H9 (cell line): Measurements from ENCODE around the gene PPP1CB. TPM values are rescaled to one million over a fixed set of nuclear protein-coding genes. Genes with fewer than 3 reads are reported as not detected.

Source experiments
- DNase-seq: peaks from one replicate; pipeline ENCODE4 v3.0.0-alpha.2; 2017
- H2AFZ ChIP-seq: one replicate; pipeline ENCODE4 v1.6.1; 2013; ENCODE audit warnings: mild to moderate bottlenecking, low read length, control low read depth, moderate library complexity
- H2AK5ac ChIP-seq: 2 replicates; pipeline ENCODE4 v1.6.1; 2013; ENCODE audit warnings: low read length, control low read depth, mixed read lengths; ENCODE audit not compliant: insufficient read length
- H2BK120ac ChIP-seq: one replicate; pipeline ENCODE4 v1.6.1; 2013; ENCODE audit warnings: low read depth, mild to moderate bottlenecking, low read length, control low read depth, inconsistent platforms; ENCODE audit not compliant: poor library complexity, severe bottlenecking
- H2BK12ac ChIP-seq: 2 replicates; pipeline ENCODE4 v1.6.1; 2013; ENCODE audit warnings: low read length, control low read depth, mixed read lengths, low read depth; ENCODE audit not compliant: insufficient read length
- H2BK15ac ChIP-seq: 2 replicates; pipeline ENCODE4 v1.6.1; 2013; ENCODE audit warnings: low read depth, low read length, control low read depth
- H2BK20ac ChIP-seq: one replicate; pipeline ENCODE4 v1.6.1; 2013; ENCODE audit warnings: low read depth, mild to moderate bottlenecking, low read length, control low read depth, inconsistent platforms; ENCODE audit not compliant: poor library complexity, severe bottlenecking
- H2BK5ac ChIP-seq: 2 replicates; pipeline ENCODE4 v1.6.1; 2013; ENCODE audit warnings: low read length, control low read depth, mixed read lengths; ENCODE audit not compliant: insufficient read length
- H3K14ac ChIP-seq: 2 replicates; pipeline ENCODE4 v1.6.1; 2013; ENCODE audit warnings: low read length, control low read depth; ENCODE audit not compliant: insufficient read depth
- H3K18ac ChIP-seq: 2 replicates; pipeline ENCODE4 v1.6.1; 2013; ENCODE audit warnings: low read depth, mild to moderate bottlenecking, mixed read lengths, low read length, control low read depth; ENCODE audit not compliant: insufficient read length
- H3K23ac ChIP-seq: 2 replicates; pipeline ENCODE4 v1.6.1; 2013; ENCODE audit warnings: low read length, control low read depth, mixed read lengths, low read depth; ENCODE audit not compliant: insufficient read length
- H3K23me2 ChIP-seq: 2 replicates; pipeline ENCODE4 v1.6.1; 2013; ENCODE audit warnings: low read depth, mild to moderate bottlenecking, mixed read lengths, low read length, control low read depth; ENCODE audit not compliant: insufficient read length, poor library complexity, severe bottlenecking
- H3K27ac ChIP-seq: 2 replicates; pipeline ENCODE4 v1.5.1; 2013; ENCODE audit warnings: low read length, control low read depth, mixed read lengths, low read depth; ENCODE audit not compliant: insufficient read length
- H3K27me3 ChIP-seq: 2 replicates; pipeline ENCODE4 v1.6.1; 2013; ENCODE audit warnings: low read length, control low read depth, inconsistent platforms; ENCODE audit not compliant: insufficient read depth
- H3K4ac ChIP-seq: 2 replicates; pipeline ENCODE4 v1.6.1; 2013; ENCODE audit warnings: low read depth, mild to moderate bottlenecking, control low read depth, inconsistent platforms, low read length, moderate library complexity
- H3K4me1 ChIP-seq: 2 replicates; pipeline ENCODE4 v1.6.1; 2013; ENCODE audit warnings: low read length, control low read depth, inconsistent platforms; ENCODE audit not compliant: insufficient read depth
- H3K4me2 ChIP-seq: 2 replicates; pipeline ENCODE4 v1.6.1; 2013; ENCODE audit warnings: low read length, control low read depth, mixed read lengths; ENCODE audit not compliant: insufficient read length, insufficient read depth
- H3K56ac ChIP-seq: 2 replicates; pipeline ENCODE4 v1.6.1; 2013; ENCODE audit warnings: low read depth, mild to moderate bottlenecking, mixed read lengths, low read length, control low read depth; ENCODE audit not compliant: insufficient read length
- H3K79me1 ChIP-seq: 2 replicates; pipeline ENCODE4 v1.6.1; 2013; ENCODE audit warnings: low read depth, mild to moderate bottlenecking, moderate library complexity, low read length, control low read depth, inconsistent platforms; ENCODE audit not compliant: insufficient read depth, poor library complexity, severe bottlenecking
- H3K79me2 ChIP-seq: 2 replicates; pipeline ENCODE4 v1.6.1; 2013; ENCODE audit warnings: low read length, control low read depth, inconsistent platforms; ENCODE audit not compliant: insufficient read depth
- H3K9ac ChIP-seq: 2 replicates; pipeline ENCODE4 v1.6.1; 2013; ENCODE audit warnings: low read length, control low read depth, mixed read lengths; ENCODE audit not compliant: insufficient read length; ENCODE audit errors: extremely low read depth
- H3K9me3 ChIP-seq: one replicate; pipeline ENCODE4 v1.6.1; 2013; ENCODE audit warnings: low read depth, low read length, inconsistent platforms; ENCODE audit not compliant: control insufficient read depth
- H3T11ph ChIP-seq: one replicate; pipeline ENCODE4 v1.6.1; 2013; ENCODE audit warnings: mild to moderate bottlenecking, low read length, control low read depth, inconsistent platforms
- H4K20me1 ChIP-seq: one replicate; pipeline ENCODE4 v1.6.1; 2013; ENCODE audit not compliant: control insufficient read depth, insufficient read length, insufficient read depth
- H4K5ac ChIP-seq: 2 replicates; pipeline ENCODE4 v1.6.1; 2013; ENCODE audit warnings: low read depth, mild to moderate bottlenecking, mixed read lengths, low read length, control low read depth; ENCODE audit not compliant: insufficient read length
- H4K8ac ChIP-seq: replicated peaks from 2 replicates; pipeline ENCODE4 v1.6.1; 2013; ENCODE audit warnings: low read length, control low read depth, mixed read lengths, low read depth; ENCODE audit not compliant: insufficient read length
- H4K91ac ChIP-seq: 2 replicates; pipeline ENCODE4 v1.6.1; 2013; ENCODE audit warnings: low read depth, mild to moderate bottlenecking, moderate library complexity, mixed read lengths, low read length, control low read depth; ENCODE audit not compliant: insufficient read length
- H3K27ac Mint-ChIP-seq, 3 experiments: 2 replicates in 2 of 3; 3 replicates in 1 of 3; pipeline ENCODE4 v1.8.0; 2020 to 2021; ENCODE audit warnings: mixed read lengths in 3 of 3, mild to moderate bottlenecking in 1 of 3, moderate library complexity in 1 of 3
- H3K27me3 Mint-ChIP-seq: 2 replicates; pipeline ENCODE4 v1.8.0; 2021; ENCODE audit warnings: low read depth, mild to moderate bottlenecking, moderate library complexity, mixed read lengths
- H3K36me3 Mint-ChIP-seq, 3 experiments: 2 replicates in 2 of 3; 3 replicates in 1 of 3; pipeline ENCODE4 v1.8.0; 2020 to 2021; ENCODE audit warnings: low read depth in 3 of 3, mixed read lengths in 3 of 3; ENCODE audit not compliant: insufficient read depth in 1 of 3
- H3K4me1 Mint-ChIP-seq, 2 experiments: 2 replicates each; pipeline ENCODE4 v1.8.0; 2020; ENCODE audit warnings: mixed read lengths in 2 of 2
- H3K4me3 Mint-ChIP-seq, 2 experiments: 2 replicates in 1 of 2; 3 replicates in 1 of 2; pipeline ENCODE4 v1.8.0; 2020 to 2021; ENCODE audit warnings: mild to moderate bottlenecking in 2 of 2, mixed read lengths in 2 of 2, moderate library complexity in 1 of 2
- H3K9me3 Mint-ChIP-seq, 2 experiments: 2 replicates in 1 of 2; 3 replicates in 1 of 2; pipeline ENCODE4 v1.8.0; 2020; ENCODE audit warnings: mild to moderate bottlenecking in 2 of 2, mixed read lengths in 2 of 2, moderate library complexity in 1 of 2
- total RNA-seq: library from RNA; stranded (reverse); gene quantifications from 2 replicates; pipeline ENCODE4 v1.2.1, GENCODE V29; 2021
- TF ChIP-seq, protein P1 (sequence below): fragments of 200-600 bp; sonication (generic); conservative IDR thresholded peaks from 3 replicates; pipeline ENCODE4 v1.8.0; 2021; ENCODE audit warnings: antibody characterized with exemption, mild to moderate bottlenecking

PPP1CB gene
- total RNA-seq, 1 experiment from 2014 or later: 184 TPM

GRCh38 chr2:28824870-28825269 is 73.2 kb downstream of the PPP1CB start:
- H3K56ac ChIP-seq: no peak overlapping the region
- TF ChIP-seq, protein P1, sequence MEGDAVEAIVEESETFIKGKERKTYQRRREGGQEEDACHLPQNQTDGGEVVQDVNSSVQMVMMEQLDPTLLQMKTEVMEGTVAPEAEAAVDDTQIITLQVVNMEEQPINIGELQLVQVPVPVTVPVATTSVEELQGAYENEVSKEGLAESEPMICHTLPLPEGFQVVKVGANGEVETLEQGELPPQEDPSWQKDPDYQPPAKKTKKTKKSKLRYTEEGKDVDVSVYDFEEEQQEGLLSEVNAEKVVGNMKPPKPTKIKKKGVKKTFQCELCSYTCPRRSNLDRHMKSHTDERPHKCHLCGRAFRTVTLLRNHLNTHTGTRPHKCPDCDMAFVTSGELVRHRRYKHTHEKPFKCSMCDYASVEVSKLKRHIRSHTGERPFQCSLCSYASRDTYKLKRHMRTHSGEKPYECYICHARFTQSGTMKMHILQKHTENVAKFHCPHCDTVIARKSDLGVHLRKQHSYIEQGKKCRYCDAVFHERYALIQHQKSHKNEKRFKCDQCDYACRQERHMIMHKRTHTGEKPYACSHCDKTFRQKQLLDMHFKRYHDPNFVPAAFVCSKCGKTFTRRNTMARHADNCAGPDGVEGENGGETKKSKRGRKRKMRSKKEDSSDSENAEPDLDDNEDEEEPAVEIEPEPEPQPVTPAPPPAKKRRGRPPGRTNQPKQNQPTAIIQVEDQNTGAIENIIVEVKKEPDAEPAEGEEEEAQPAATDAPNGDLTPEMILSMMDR: no peak
- no peaks in the 10 kb centered on the region for H4K20me1 ChIP-seq
- no peak overlapping the region for H3K27ac ChIP-seq
- no peak overlapping the region for H2AK5ac ChIP-seq
- H3K4ac ChIP-seq: no peak overlapping the region
- Mint-ChIP-seq H3K4me1 (no peaks in the 10 kb centered on the region), H3K27ac (no peak overlapping the region), H3K27me3 (no peaks in the 10 kb centered on the region), H3K9me3 (no peaks in the 10 kb centered on the region; a peak in 1 of 5 replicates), H3K4me3 (no peak overlapping the region), H3K36me3 (no peaks in the 10 kb centered on the region)
- H3K23ac ChIP-seq: no peak overlapping the region
- no peaks in the 10 kb centered on the region for H3K27me3 ChIP-seq
- H2BK15ac ChIP-seq: no peak overlapping the region
- no peak overlapping the region for H4K5ac ChIP-seq
- H3K79me1 ChIP-seq: no peaks in the 10 kb centered on the region
- H3K18ac ChIP-seq: no peak overlapping the region
- H3K4me1 ChIP-seq: no peaks in the 10 kb centered on the region
- no peak overlapping the region for H2BK20ac ChIP-seq
- no peak overlapping the region for H2AFZ ChIP-seq
- no peak overlapping the region for H4K8ac ChIP-seq
- H4K91ac ChIP-seq: no peak overlapping the region
- no peak overlapping the region for H3T11ph ChIP-seq
- no peaks in the 10 kb centered on the region for H3K79me2 ChIP-seq
- no peak for DNase-seq
- H3K23me2 ChIP-seq: no peaks in the 10 kb centered on the region
- H3K14ac ChIP-seq: no peak overlapping the region
- H2BK12ac ChIP-seq: no peak overlapping the region
- H2BK5ac ChIP-seq: no peak overlapping the region
- H3K9ac ChIP-seq: no peak overlapping the region
- no peak overlapping the region for H2BK120ac ChIP-seq
- H3K4me2 ChIP-seq: no peak overlapping the region
- no peaks in the 10 kb centered on the region for H3K9me3 ChIP-seq
